Activated CD4-positive, CD25-positive, alpha-beta regulatory T cell treated with anti-CD3 and anti-CD28 coated beads, Interleukin-2, amount 50 U/mL, for 16 hours (primary cell): ENCODE data around the gene CYP4F3.
"Not testable (repeated sequence)": the region's sequence is repeated elsewhere in the genome, so short reads cannot be mapped to it uniquely, and the experiment has no call there.

ENCODE experiments used
- DNase-seq: peaks from one replicate; pipeline ENCODE4 v3.0.0-alpha.2; 2020; ENCODE audit warnings: low read depth, low spot score

CYP4F3 gene

DNA sequence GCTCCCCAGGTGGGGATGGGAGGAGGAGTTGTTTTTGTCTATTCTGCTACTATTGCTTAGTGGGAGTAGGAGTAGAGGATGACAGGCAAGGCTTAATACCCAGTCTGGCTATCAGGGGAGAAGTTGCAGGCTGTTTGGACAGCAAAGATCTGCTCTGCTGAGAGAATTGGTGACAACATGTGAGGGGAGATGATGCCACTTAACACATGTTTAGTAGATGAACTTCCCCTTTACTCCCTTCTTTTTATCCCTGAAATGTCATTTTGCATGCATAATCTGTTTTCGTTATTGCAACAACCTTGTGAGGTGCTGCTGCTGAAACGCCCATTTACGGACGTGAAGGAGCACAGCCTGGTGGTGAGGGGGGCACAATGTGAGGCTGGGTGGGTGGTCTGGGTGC is 29.2 kb downstream of the CYP4F3 start:
- no peak for DNase-seq

DNA sequence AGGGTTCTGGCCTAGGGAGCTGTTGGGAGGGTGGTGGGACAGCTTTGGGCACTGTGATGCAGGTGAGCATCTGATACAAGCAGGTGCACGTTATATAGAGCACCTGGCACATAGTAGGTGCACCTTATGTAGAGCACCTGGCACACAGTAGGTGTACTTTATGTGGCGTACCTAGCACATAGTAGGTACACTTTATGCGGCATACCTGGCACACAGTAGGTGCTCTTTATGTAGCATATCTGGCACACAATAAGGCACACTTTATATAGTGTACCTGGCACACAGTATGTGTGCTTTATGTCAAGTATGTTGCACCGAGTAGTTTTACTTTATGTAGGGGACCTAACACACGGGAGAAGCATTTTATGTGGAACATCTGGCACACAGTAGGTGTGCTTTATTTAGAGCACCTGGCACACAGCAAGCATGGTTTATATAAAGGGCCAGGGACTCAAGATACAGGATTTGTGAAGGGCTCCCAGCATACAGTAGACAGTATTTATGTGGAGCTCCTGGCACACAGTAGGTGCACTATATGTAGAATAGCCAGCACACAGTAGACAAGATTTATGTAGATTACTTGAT is 30.6 kb downstream of the CYP4F3 start:
- DNase-seq = no peak

DNA sequence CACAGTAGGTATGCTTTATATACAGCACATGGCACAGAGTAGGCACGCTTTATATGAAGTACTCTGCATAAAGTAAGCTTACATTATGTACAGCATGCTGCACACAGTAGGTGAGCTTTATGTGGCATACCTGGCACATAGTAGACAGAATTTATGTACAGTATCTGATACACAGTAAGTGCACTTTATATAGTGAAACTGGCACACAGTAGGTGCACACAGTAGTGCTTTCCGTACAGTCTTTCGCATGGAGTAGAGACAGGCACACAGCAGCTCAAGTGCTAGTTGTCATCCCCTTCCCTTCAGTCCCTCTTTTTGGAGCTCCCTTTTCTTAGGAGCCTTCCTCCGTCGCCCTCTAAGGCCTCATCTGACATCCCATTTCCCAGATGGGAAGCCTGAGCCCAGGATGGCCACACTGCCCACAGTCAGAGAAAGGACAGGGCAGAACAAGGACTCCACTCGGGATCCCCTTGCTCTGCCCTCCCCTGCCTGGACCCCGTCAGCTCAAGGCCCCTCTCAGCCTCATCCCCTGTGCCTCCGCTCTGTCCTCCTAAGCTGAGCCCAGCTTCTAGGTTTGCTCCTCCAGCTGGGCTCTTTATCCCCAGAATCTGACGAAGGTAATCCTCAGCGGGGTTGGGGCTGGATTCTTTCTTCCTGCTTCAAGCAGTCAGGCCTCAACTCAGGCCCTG is 31.3 kb downstream of the CYP4F3 start:
- DNase-seq = no peak

DNA sequence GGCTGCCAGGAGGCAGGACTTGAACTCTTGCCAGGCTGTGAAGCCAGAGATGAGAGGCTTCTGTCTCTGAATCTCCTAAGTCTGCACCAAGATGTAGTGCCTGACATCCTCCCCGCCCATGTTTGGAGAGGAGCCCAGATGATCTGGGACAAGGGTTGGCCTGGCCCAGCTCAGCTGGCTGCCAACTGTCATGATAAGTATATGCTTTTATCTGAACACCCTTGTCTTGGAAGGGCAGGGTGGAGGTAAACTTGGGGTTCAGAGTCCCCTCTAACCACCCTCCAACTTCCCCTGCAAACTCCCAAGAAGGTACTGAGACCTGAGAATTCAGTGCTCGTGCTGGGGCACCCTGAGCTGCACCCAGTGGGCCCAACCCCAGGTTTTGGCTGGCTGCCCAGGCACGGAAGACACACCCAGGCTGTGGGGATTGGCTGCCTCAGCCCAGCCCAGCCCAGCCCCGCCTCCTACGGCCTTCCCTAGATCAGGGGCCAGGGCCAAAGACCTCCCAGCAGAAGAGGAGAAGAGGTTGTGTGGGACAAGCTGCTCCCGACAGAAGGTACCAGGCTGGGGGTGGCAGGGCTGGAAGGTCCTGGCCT is 32.0 kb downstream of the CYP4F3 start, which contains the start of gene CYP4F12:
Gene CYP4F12 (plus strand): TSS at position 508 of the 596 bp plus-strand sequence. CDS start 443 bp downstream, outside the sequence.
- no peak for DNase-seq

DNA sequence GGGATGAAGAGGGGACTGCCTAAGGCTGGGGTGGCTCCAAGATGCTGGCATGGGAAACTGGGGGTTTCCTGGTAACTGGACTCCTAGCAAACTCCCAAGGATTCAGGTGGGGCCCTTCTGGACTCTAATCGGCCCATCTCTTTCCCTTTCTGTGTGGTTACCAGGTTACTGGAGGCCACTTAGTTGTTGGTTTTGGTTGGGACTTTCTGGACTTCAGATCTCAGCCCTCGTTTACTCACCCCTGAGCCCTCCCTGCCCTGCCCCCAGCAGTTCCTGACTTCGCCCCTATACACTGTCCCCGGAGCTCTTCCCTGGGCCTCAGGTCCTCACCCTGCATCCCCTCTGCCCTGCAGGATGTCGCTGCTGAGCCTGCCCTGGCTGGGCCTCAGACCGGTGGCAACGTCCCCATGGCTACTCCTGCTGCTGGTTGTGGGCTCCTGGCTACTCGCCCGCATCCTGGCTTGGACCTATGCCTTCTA is 32.5 kb downstream of the CYP4F3 start:
- DNase-seq = no peak

DNA sequence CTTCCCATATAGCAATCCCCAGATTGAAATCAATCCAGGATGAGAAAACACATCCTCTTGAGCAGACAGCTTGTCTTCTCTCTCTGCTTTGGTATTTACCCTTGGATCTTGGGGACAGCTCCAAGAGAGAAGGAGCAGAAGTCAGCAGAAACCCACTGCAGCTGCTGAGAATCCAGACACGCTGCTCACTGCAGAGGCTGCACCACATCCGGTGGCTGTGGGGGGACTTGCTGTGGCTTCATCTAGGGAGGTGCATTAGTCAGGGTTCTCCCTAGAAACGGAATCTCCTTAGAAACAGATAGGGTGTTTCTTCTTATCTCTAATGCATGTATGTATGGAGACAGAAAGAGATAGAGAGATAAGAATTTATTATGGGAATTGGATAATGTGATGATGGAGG is 34.9 kb downstream of the CYP4F3 start:
- no peak for DNase-seq

DNA sequence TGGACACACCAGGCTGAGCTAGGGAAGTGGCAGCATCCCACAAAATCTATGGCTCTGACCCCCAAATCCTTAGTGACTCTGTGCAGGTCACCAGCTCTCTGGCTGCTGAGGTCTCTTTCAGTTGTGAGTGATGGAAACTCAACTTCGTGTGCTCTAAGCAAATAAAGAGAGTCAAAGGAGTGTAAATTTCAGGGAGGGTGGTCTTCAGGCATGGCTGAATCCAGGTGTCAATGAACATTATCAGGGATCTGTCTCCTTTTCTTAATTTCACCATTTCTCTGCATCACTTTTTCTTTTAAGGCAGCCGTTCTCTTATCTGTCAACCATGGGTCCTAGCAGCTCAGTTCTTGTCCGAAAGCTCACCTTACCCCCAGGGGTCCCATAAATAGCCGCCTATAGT is 38.4 kb downstream of the CYP4F3 start:
- no peak for DNase-seq

DNA sequence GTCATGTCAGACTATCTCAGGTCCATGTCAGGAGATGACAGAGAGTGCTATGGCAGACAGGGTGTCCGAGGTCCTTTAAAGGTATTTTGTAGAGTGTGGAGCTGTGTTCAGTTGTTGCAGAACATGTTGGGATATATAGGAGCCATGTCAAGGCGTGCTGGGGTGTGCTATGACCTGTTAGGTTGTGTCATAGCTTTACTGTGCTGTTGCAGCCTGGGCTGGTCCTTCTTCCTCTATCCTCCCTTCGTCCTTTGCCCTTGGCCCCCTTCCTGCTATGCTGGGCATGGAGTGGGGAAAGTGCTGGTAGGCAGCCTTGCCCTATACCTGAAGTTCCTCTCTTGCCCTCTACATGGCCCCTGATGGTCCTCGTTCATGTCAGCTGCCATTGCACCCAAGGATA is 39.2 kb downstream of the CYP4F3 start:
- not testable (repeated sequence) for DNase-seq

DNA sequence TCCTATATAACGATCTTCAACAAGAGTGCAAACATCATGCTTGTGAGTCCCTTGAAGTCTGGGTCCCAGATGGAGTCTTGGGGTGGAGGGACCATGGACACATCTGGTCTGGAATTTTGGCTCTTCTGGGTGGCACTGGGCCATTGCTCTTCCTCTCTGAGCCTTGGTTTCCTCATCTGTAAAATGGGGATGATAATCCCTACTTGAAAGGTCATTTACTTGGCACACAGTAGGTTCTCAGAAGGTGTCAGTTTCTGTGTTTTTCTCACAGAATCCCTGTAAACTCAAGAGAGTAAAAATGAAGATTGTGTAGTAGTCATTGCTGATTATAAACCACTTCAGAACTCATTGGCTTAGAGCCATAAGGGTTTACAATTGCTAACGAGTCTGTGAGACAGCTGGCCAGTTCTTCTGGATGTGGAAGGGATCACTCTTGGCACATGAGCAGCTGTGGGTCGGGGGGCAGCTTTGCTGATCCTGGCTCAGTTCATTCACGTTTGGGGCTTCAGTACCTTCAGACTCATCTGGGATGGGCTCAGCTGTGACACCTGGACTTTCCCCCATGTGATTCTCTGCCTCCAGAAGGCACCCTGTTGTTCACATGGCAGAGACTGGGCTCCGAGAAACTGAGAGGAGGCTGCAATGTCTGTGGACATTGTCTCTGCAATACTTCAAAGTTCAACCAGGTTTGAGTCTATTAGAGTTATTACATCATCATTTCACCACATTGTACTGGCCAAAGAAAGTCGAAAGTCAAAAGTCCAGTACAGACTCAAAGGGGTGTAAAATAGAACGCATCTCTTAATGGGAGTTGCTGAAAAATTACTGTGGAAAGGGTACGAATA is 40.0 kb downstream of the CYP4F3 start:
- DNase-seq = no peak

DNA sequence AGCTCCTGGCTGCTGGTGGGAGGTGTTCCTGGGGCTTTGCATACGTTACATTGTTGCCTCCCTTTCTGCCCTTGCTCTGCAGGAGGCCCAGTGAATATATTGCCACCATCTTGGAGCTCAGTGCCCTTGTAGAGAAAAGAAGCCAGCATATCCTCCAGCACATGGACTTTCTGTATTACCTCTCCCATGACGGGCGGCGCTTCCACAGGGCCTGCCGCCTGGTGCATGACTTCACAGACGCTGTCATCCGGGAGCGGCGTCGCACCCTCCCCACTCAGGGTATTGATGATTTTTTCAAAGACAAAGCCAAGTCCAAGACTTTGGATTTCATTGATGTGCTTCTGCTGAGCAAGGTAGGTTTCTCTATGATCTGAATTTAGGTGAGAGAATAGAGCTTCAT is 42.7 kb downstream of the CYP4F3 start:
- DNase-seq = no peak

DNA sequence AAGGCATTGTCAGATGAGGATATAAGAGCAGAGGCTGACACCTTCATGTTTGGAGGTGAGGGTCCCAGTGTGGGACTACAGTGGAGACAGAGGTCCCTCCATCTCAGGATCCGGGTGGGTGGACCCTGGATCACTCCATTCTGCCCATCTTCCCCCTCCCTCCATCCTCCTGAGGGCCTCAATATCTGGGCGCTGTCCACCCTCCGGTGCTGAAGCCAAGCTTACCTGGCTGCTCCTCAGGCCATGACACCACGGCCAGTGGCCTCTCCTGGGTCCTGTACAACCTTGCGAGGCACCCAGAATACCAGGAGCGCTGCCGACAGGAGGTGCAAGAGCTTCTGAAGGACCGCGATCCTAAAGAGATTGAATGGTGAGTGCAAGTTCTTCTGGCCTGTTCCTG is 44.1 kb downstream of the CYP4F3 start:
- no peak for DNase-seq

DNA sequence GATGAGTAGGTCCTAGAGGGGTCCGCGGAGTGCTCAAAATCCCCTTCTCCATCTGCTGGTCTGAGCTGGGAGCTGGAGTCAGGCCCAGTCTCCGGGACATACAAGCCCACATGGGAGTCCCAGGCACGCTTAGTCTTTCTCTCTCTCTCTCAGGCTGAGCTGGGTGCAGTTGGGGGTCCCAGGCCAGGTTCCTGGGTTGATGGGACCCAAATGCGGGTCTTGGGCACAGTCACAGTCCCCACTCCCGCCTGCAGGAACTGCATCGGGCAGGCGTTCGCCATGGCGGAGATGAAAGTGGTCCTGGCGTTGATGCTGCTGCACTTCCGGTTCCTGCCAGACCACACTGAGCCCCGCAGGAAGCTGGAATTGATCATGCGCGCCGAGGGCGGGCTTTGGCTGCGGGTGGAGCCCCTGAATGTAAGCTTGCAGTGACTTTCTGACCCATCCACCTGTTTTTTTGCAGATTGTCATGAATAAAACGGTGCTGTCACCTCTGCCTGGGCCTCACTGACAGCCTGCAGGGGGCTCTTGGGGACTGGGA is 56.0 kb downstream of the CYP4F3 start:
- DNase-seq = no peak

DNA sequence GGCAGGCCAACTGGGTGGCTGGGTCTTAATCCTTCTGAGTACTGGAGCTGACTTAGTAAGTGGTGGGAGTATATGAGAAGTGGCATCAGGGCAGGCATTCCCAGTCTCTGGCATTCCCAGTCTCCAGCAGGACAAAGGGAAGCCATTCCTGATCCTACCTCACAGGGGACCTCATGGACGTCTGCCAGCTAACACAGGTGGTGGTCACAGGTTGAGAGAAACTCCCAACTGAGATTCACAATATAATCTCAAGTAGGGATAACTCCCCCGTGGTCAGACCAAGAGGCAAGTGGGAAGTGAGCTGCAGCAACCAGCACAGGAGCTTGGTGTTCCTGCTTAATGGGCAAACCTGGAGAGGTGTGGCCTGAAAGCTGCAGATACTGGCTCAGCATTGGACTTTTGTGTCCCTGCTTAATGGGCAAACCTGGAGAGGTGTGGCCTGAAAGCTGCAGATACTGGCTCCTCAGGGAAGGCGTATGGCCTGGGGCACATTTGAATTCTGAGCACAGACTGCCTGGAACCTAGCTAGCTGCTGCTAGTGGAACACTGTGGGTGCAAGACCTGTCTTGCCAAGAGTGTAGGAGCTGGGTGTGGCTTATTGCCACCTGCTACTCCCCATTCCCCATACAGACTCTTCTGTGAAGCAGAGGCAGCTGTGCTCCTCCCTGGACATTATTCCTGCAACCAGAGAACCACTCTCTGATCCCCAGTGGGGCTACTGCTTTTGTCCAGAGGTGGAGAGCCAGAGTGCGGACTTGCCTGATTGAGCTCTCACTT is 61.2 kb downstream of the CYP4F3 start:
- no peak for DNase-seq

DNA sequence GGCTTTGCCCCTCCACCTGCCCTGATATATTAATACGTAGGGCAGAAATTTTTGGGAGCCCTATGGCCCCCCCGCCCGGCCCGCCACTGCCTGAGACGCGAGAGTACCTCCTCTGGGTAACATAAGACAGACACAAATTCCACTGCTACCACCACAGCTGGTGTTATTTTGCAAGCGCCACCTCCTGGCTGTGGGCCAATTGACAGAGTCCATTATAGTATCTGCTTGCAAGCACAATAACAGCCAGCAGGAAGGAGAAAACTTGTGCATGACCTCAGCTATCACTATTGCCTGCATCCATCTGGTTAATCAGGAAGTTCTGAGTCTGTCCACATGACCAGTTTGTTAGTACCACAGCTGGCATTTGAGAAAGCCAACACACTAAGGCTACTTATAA is 61.8 kb downstream of the CYP4F3 start:
- no peak for DNase-seq
